HG02759 (cell line): ENCODE measurements around the gene SLC18A3.

Source experiments
- ATAC-seq: cut with Tn5 transposase; IDR thresholded peaks from one replicate; pipeline ENCODE4 v1.9.1; 2021; ENCODE audit warnings: mild to moderate bottlenecking, moderate library complexity; ENCODE audit not compliant: unreplicated experiment

Gene SLC18A3

DNA sequence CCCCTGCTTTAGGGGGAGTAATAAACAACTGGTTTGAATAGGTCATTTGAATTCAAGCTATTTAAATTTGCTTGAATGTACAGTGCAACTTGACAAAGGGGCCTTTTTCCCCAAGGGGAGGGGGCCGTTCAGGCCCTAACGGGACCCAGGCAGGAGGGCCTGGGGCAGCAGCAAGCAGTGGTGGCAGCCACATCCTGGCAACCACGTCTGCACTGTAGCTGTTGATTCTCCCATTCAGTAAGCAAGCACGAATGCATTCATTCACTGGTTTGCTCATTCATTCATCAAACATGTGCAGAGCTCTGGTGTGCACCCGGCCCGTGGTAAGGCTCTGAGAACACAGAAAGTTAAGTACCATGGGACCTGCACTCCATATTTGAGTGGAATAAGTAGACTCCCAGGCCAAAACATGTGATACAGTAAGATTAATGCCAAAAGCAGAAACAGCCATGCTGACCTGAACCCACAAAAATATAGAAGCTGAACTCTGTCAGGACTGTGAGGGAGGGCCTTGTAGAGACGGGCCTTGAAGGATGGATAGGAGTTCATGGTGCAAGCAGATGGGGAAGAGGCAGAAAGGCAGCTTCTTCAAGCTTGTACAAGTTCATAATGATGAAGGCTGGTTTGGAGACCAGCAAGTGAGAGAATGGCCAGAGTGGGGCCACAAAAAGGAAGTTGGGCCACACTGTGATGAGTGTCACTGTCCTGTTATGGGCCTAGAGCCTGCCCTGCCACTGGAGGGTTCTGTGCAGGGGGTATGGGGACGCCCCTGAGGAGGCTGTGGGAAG, 40.0 kb downstream of the SLC18A3 start:
- ATAC-seq, result no peak

DNA sequence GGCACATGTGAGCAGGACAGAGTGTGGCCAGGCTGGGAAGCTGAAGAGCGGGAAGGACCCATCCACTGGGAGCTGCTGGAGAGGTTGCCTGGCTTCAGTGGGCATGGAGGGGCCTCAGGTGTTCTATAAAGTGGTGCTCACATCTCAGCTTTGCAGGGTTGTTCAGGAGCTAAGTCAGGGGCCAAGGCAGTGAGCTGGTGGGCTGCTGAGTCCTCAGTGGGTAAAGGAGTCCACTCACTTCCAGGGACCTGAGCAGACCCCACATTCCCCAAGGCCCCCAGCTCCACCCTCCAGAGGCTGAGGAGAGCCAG, 40.6 kb downstream of the SLC18A3 start:
- no peak for ATAC-seq

DNA sequence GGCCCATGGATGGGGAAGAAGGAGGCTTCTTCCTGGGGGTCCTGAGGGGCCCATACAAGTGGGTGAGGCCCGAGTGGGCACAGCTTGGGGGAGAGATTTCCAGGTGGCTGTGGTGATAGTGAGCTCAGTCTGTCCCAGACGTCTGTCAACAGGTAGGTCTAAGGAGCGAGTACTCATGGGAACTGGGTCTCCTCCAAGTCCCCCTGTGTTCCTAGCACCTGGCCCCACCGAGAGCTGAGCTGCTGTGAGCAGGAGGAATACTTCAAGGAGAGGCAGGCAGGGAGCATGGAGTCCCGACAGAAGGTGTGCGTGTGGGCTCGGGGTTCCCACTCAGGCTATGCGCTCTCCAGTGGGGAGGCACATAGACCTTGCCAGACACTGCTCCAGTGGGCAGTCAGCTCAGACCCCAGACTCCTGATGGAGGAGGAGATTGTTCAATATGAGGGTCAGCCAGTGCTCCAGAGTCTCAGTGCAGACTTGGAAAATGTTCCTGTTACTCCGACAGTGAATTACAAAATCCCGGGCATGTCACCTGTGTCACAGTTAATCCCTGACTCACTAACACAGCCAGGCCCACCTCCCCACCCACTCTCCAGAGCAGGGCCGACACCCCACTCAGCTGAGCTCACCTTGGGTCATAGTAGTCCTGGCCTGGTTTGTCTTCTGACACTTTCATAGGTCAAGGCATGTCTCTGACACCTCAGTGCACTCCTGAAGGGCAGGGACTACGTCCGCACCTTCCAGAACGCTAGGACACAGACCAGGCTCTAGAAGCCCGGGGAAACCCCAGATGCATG, 41.1 kb downstream of the SLC18A3 start:
- no peak for ATAC-seq

DNA sequence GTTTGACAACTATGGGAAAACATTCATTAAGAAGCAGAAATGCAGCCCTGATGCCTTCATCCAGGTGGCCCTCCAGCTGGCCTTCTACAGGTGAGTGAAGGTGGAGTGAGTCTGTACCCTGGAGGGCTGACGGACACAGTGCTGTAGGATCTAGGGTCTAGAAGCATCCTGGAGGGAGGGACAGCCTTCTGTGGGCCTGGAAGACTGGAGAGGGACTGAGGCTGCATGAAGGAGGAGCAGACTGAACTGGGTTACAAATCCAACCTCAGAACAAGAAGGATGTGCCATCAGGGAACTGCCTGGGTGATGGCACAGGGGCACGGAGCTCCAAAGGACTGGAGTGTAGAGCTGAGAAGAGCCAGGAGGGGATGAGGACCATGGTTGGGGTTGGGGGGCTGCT, 41.8 kb downstream of the SLC18A3 start:
- ATAC-seq, result no peak

DNA sequence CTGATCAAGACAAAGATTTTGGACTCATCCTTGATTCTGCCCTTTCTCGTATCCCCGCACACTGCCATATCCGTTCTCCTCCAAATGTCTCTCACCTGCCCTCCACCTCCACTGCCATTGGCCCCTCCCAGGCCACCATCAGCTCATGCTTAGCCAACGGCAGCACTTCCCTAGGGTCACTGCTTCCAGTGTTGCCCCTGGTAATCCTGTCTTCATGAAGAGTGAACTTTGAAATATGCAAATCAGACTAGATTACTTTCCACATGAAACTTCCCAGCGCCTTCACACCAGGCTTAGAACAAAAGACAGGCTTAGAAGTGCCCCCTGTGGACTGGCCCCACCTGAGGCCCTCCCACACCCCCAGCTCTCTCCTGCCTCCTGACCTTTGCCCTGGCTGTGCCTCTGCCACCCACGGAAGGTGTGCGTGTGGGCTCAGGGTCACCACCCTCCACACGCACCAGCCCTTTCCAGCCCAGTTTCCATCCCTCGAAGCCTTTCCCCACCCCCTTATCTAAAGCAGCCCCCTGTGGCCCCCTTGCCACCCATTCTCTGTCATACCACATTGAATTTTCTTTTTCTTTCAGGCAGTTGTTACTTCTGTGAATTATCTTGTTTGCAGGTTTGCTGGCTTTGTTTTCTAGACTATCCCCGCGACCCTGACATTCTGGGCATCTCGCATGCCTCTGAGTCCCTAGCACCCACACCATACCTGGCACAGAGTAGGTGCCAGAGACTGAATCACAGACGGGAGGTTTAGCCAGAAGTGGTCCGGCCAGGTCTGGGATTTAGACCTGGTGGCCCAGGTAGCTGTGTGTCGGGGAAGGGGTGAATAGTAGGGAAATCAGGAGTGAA, 42.5 kb downstream of the SLC18A3 start:
- no peak for ATAC-seq

DNA sequence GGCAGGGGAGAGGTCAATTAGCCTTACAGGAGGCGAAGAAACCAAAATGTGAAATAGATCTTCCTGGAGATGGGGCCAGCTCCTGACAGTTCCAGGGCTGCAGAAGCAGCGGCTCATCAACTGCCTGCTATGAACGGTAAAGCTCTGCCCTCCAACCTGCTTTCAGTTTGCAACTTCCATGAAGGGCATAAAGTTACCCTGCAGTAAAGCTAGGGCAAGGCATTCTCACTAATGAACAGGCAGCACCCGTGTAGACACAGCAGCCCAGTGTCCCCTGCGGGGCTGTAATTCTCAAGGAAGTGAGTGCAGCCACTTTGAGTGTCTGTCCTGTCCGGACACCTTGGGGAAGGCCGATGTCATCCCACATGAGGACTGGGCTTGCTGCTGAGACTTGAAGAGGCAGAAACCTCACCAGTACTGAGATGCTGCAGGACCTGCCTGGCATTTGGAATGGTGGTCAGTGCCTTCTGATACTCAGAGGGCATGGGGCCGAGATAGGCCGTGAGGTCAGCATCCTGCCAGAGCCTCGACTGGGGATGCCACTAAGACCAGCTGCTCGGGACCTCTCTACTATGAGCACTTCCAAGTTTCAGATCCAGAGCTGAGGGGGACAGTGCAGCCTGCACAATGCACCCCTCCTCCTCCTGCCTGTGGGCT, 43.3 kb downstream of the SLC18A3 start:
- no peak for ATAC-seq

DNA sequence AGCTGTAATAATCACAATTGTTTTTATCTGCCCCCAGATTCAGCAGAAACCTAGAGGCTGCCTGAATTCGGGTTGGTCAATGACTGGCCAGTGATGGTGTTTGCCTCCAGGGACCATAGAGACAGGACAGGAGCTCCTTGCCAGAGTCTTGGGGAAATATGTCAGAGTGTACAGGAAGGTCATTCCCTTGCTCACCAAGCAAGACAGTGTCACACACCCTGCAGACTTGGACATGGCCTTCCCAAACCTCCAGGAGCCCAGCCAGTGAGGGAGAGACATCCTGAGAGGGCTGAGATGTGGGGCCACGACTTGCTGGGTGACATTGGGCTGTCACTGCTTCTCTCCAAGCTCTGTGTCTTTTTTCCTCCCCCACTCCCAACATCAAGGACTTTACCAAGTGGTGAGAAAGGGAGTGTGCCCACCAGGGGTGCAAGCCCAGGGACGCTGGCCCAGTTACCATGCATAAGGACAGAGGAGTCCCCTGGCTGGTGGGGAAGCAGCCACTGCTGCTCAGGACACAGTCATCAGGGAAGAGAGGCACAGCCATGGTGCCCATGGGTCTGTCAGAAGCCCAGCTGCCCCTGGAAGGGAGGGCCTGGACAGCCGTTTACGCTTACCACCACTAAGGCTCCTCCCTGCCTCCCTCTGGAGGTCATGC, 44.1 kb downstream of the SLC18A3 start:
- no peak for ATAC-seq

DNA sequence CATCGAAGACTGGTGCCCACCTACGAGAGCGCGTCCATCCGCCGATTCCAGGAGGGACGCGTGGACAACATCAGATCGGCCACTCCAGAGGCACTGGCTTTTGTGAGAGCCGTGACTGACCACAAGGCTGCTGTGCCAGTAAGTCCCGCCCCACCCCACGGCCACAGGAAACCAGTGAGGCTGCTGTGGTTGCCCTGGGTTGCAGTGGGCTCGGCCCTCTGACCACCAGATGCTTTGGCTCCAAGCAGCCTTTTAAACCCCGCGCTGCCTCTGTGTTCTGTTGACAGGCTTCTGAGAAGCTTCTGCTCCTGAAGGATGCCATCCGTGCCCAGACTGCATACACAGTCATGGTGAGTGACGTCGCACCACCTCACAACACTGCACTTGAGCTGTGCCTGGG, 45.0 kb downstream of the SLC18A3 start:
- no peak for ATAC-seq

DNA sequence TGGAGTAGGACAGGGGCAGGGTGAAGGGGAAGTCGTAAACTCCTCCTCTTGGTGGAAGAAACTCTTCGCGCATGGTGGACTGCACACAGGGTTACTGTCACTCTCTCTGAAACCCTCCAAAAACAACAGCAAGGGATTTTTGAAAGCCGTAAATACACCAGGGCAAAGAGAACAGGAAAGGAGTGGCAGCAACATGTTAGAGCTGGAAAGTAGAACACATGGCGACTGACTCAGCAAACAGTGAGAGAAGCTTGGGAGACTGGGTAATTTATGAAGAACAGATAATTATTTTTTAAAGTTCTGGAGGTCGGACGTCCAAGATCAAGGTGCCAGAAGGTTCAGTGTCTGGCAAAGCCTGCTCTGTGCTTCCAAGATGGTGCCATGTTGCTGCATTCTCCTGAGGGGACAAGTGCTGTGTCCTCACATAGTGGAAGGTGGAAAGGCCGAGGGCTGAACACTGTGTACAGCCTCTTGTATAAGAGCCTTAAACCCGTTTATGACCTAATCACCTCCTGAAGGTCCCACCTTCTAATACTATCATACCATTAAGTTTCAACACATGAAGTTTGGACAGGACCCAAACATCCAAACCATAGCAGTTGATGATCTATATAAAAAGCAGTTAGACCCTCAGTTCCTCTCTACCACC, 46.9 kb downstream of the SLC18A3 start:
- ATAC-seq, result no peak

DNA sequence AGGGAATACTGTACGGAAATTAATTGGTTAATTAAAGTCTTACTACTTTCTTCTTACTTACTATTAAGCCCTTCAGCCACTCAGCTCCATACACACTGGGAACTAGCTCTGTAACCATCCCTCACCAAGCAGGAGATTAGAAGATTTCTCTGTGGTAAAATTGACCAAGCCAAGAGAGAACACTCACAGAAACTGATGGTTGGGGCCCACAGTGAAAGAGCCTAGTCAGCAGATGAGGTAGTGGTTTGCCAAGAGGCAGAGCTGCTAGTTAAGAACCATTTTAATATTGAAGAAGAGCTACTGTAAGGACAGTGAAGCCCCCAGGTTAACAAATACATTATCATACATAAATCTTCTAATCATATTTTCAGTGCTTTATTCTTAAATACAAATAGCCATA, 47.5 kb downstream of the SLC18A3 start:
- ATAC-seq, result no peak

DNA sequence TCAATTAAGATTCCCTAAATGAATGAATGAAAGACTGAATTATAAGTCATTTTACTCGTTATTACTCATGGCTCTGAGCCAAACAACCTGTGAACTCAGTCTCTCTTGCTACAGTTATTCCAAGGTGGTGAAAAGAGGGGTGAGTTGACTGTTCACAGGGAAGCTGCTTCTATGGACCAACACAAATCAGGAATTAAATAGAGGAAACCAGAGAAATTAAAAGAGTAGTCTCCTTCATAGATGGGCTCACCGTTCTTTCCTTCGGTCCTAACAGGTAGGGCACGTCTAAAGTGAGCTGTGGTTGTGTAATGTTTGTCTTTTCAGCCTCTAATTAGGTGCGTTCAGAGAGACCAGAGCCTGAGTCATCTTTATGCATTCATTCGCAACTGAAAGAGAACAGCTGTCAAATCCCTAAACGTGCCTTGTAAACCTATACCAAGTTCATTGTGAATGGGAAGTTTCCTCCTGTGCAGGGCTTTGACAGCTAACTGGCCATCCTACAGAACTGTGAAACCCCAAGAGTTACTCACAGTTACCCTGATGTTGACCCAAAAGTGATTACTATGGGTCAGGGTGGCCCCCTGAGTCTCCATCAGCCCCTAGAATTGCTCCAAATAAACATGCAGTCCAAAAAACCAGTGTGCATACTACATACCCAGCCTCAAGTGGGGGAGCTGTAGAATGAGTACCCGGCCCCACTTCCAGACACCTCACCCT, 51.2 kb downstream of the SLC18A3 start:
- ATAC-seq, result no peak
